Fibroblast of skin of scalp (primary cell): ENCODE data around the gene CDH22. TPM values are rescaled to one million over a fixed set of nuclear protein-coding genes. Genes with fewer than 3 reads are reported as not detected.

ENCODE experiments used
- DNase-seq: peaks from one replicate; pipeline ENCODE4 v3.0.0-alpha.2; 2013
- polyA plus RNA-seq, 2 experiments: library from polyadenylated mRNA; unstranded; fragments of 120-200 nt; gene quantifications; one replicate each; pipeline ENCODE4 v1.2.1, GENCODE V29; 2013; ENCODE audit not compliant: insufficient read length in 2 of 2

CDH22 gene, protein sequence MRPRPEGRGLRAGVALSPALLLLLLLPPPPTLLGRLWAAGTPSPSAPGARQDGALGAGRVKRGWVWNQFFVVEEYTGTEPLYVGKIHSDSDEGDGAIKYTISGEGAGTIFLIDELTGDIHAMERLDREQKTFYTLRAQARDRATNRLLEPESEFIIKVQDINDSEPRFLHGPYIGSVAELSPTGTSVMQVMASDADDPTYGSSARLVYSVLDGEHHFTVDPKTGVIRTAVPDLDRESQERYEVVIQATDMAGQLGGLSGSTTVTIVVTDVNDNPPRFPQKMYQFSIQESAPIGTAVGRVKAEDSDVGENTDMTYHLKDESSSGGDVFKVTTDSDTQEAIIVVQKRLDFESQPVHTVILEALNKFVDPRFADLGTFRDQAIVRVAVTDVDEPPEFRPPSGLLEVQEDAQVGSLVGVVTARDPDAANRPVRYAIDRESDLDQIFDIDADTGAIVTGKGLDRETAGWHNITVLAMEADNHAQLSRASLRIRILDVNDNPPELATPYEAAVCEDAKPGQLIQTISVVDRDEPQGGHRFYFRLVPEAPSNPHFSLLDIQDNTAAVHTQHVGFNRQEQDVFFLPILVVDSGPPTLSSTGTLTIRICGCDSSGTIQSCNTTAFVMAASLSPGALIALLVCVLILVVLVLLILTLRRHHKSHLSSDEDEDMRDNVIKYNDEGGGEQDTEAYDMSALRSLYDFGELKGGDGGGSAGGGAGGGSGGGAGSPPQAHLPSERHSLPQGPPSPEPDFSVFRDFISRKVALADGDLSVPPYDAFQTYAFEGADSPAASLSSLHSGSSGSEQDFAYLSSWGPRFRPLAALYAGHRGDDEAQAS
- not detected for polyA plus RNA-seq (2013, experiment 1 of 2; ENCODE audit: insufficient read length)
- not detected for polyA plus RNA-seq (2013, experiment 2 of 2; ENCODE audit: insufficient read length)

DNA sequence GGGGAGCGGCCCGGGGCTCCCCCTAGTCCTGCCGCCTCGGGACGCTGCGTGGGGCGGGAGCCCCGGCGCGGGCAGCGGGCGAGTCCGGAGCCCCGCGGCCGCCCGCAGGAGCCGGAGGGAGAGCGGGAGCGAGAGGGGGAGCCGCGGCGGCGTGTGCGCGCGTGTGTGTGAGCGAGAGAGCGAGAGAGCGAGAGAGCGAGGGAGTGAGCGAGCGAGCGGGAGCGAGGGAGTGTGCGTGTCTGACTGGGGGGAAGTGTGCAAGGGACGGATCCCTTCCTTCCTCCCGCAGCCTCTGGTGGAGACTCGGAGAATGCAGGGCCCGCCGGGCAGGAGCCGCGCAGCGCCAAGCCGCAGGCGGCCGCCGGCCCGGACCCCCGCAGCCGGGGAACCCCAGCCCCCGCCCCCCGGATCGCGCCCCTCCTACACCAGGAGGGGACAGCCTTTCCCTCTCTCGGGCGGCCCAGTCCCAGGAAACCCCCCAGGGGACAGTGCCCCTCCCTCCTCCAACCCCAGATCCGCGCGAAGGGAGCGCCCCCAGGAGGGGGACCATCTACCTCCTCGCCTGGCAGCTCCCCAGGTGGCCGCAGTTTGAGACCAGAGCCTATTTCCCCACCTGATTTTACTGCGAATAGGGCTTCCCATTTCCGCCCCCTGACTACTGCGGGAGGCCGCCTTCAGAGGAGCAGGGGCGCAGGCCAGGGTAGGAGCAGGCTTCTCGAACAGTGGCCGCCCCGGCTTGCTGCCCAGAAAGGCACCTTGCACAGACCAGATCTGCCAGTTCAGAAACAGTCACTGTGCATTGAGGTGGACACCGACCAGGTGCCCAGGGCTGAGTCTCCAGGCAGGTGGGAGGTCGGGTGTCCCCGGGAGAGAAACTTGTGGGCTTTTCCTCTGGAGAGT, at the start of gene CDH22:
TSS of gene CDH22 (minus strand) at position 241 of the 900 bp plus-strand sequence. CDS start 57,204 bp downstream, outside the sequence.
- peak; percentile 31 for DNase-seq

DNA sequence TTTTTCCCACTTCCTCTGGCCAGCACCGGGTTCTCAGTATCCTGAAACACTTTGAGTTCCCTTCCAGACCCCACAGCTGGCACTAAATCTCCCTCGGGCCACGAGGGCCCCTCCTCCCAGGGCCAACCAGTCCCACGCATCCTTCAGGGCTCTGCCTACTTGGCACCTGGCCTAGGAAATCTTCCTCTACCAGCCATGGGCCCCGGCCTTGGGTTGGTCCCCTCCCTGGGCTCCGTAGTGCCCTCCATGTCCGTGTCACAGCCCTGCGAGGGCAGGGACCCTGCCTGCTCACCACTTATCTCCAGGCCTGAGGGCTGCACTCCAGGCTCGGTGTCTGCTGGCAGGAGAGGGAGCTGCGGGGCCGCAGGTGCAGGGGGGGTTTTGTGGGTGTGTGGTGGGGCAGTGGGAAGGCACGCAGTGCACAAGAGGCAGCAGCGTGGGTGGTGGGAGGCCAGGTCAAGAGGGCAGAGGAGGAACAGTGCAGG, 48.8 kb upstream of the CDH22 start:
- no peak for DNase-seq

DNA sequence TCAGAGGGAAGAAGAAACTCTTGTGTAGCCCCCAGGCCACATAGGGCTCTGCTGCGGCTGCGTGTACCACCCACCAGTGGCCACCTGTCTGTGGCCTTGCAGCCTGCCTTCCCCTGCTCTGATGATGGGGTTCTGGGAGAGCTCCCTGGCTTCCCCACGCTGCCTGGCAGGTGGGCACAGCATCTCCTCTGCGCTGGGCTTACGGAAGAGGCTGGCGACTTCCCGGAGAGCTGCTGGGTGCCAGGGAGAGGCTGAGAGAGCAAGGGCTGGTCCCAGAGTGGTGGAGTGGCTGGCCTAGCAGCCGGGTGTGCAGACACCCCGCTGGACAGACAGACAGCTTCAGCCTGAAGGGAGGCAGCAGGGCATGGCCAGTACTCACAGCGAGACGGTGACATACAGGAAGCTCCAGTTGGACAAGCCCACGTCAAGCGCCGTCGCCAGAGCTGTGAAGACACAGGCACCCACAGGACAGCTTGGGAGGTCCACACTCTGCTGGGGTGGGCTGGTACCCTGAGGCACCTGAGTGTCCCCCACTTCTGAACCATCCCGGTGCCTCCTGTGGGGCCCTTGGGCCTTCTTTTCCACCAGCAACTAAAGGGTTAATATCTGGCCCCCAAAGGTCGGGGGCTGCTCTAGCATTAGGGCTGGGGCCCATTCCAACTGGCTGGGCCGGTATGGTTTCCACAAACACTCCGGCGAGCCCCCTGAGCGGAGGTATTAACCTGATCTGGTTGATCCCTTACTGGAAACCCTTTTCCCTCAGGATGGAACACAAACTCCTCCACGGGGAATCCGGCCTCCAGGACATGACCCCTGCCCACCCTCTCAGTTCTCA, 48.1 kb upstream of the CDH22 start:
- DNase-seq = no peak

DNA sequence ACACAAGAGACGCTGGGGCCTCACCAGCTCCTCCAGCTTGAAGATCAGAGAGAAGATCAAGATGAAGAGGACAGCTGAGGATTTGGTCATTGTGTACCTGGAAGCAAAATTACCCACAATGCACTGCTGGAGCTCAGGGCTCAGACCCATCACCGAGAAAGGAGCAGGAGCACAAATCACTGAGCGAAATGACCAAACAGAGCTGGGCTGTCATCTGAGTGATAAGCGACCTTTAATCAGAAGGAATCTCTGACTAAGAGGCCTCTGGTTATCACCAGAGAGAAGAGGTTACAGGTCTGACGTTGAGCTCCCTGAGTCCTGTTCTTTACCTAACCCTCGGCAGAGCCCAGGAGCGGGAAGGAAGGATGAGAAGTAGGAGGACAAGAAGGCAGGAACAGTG, 47.5 kb upstream of the CDH22 start:
- DNase-seq = no peak

DNA sequence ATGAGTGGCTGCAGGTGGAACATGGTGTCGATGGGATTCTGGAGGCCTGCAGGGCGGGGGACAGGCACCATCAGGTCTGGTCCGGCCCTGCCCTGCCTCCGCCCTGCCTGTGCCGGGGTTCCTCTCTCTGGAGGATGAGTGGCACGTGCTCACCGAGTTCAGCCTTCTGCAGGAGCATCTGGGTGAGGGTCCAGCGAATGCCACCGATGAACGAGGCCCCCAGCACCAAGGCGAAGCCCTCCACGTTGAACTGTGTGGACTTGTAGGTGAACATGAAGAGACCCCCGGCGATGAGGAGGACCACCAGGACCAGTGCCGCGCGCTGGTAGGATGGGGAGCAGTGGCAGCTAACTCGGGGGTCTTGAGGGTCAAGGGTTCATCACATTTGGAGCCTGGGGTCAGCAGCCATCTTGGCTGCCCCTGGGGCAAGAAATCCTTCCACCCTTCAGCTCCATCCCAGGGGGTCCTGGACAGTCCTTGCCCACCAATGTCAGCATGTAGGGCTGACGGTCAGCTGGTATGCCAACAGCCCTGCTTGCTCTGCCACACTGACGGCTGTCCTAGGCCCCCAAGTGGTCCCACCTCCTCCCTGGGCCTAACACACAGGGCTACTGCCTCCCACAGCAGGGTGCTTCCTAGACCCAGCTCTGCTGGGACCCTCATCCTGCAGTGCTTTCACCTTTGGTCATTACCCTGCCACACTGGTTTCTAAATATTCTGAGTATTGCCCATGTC, 46.8 kb upstream of the CDH22 start:
- no peak for DNase-seq

DNA sequence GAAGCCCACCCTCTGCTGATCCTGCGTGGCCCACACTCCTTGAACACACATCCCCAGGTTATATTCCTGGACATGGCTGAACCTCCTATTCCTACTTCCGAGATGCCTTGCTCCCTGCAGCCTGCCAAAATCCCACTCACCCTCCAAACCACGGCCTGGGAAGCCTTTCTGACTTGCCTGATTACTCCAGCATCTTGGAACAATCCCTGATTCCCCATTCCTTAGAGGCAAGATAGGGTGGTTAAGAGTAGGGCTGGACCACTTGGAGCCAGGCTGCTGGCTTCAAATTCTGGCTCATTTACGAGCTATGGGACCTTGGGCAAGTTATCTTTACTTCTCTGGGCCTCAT, 45.9 kb upstream of the CDH22 start:
- no peak for DNase-seq

DNA sequence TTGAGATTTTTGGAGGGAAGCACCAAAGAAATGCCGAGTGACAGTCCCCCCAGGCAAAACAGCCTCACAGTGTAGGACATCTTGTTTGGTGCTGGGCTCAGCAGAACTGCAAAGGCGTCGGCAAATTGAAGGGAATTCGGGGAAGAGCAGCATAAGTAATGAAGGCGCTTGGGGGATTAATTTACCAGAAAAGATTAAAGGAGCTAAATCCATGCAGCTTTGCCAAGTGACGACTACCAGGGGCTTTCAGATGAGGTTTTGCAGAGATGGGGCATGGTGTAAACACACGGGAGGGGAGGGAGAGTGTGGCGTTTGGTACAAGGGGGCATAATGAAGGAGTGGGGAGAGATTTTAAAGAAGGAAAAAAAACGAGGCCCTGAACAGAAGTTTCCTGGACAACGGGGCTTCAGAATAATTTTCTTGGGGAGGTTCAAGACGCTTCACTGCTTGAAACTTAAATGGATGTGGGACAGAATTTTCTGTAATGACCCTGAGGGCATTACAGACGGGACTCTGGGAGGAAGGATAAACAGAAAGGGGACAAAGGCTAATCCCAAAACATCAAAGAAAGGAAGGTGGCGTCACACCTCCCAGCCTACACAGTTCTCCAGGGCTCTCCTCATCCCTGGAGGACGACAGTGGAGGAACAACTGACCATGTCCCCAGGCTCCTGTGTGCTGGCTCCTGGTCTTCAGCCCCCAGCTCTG, 45.4 kb upstream of the CDH22 start:
- DNase-seq = no peak

DNA sequence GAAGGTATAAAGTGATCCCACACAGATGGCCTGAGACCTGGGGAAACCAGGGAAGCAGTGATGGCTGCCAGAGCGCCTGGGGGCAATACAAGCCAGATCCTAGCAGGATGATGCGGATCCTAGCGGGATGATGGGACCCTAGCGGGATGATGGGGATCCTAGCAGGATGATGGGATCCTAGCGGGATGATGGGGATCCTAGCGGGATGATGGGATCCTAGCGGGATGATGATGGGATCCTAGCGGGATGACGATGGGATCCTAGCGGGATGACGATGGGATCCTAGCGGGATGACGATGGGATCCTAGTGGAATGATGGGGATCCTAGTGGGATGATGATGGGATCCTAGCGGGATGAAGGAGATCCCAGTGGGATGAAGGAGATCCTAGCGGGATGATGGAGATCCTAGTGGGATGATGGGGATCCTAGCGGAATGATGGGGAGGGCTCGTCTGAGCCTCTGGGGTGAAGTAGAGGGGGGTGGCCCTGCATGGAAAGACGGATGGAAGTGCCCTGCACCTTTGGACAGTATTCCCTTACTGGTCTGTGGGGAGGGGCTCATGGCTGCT, 44.2 kb upstream of the CDH22 start:
- DNase-seq = no peak

DNA sequence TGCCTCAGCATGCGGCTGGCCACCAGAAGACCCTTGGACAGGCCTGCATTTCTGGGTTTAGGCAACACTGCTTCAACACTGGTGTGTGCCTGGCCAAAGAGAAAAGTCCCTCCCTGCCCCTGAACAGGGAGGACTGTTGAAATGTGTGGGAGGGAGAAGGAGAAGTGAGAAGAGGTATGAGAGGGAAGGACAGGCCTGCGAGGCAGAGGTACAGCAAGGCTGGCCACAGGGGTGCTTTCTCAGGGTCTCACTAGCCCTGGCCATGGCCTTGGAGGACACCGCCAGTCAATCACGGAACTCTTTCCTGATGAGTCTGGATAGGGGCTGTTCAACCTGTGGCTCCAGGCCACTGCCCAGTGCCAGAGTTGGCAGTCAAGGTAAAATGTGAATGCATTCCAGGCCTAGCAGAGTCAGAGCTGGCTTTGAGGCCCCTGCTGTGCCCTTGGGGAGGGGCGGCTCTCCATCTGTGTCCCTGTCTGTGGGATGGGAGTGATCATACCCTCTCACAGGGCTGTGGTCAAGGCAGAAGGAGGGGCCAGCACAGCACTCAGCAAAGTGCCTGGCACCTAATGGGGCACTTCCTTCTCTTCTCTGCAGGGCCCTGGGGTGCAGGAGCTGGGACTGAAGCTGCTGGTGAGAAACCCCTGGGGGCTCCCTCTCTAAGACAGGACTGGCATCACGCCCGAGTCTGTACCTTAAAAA, 43.2 kb upstream of the CDH22 start:
- no peak for DNase-seq

DNA sequence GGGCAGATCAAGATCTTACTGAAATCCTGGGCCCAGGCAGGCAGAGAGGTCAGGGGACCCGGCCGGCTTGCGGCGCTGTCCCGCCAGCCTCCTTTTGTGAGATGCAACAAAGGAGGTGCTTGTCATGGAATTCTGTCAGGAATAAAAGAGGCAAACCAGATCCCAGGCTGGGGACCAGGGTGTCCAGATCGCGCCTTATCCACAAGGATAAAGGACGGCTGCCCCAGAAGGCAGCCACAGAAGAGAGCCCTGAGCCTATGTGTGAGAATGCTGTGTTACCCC, 42.6 kb upstream of the CDH22 start:
- DNase-seq = no peak

DNA sequence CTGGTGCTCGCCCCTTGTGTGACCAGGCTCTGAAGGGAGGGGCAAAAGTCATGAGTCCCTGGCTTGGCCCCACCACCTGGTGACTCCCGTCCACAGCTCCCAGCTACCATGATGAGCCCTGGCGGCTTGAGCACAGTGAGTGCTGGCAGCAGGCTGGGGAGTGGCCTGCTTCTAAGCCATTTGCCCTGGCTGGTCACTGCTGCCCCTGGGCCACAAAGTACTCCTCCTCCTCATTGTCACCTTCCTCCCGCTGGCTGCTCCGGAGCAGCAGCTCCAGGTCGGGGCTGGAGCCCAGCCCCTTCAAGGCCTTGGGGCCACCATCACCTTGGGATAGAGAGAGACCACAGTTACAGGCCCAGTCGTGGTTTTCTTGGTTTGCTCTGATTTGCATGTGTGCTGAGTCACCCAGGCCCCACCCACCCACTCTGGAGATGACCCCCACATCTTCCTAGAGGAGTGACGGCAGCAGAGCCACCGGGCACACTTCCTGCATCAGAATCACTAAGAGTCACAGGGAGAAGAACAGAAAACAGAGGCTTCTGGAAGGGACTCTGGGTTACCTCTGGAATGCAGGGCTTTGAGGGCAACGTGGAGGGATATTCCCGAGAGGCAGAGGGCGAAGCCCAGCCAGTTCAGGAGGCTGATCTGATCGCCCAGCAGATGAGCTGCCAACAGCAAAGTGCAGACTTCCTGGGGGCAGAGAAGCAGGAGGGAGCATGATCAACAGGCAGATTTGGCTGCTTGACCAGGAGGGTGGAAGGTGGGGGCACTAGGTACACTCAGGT, 42.1 kb upstream of the CDH22 start:
- DNase-seq = peak; percentile 89

DNA sequence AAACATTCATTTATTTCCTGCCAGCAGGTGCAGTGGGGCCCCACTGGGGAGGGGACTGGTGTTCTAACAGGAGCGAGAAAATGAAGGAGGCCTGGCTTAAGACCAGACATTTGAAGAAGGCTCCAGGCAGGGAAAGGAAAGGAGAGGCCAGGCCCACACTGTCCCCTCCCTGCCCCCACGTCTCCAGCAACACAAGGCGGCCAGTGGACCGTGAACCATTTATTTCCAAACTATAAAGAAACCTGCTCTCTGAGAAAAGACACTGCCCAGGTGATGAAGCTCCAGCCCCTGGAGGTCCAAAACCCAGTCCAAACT, 41.4 kb upstream of the CDH22 start:
- DNase-seq = no peak

DNA sequence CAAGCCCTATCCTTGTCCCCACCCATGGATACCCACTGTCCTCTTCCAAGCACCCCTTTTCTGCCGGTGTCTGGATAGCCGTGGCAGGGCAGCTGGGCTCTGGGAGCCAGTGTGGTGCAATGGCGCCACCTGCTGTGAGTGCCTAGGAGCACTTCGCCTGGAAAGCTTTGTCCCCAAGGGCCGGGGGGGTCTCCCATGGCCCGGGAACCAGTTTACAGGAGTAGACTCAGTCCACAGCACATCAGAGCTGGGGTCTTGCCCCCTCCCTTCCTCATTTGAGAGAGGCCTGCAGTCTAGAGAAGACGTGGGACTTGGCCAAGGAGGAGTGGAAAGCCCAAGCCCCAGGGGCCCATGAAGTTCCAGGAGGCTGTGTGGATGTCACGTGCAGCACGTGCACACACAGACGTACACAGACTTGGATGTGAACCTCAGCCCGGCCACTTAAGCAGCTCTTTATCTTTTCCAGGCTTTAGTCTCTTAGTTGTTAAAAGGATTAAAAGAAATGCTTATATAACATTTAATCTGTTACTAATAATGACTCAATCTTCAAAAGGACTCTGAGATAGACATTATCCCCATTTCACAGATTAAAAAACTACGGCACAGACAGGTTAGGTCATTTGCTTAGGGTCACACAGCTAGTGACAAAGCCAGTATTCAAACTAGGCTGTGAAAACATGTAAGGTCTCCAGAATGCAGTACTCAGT, 40.9 kb upstream of the CDH22 start:
- DNase-seq = peak; percentile 58

DNA sequence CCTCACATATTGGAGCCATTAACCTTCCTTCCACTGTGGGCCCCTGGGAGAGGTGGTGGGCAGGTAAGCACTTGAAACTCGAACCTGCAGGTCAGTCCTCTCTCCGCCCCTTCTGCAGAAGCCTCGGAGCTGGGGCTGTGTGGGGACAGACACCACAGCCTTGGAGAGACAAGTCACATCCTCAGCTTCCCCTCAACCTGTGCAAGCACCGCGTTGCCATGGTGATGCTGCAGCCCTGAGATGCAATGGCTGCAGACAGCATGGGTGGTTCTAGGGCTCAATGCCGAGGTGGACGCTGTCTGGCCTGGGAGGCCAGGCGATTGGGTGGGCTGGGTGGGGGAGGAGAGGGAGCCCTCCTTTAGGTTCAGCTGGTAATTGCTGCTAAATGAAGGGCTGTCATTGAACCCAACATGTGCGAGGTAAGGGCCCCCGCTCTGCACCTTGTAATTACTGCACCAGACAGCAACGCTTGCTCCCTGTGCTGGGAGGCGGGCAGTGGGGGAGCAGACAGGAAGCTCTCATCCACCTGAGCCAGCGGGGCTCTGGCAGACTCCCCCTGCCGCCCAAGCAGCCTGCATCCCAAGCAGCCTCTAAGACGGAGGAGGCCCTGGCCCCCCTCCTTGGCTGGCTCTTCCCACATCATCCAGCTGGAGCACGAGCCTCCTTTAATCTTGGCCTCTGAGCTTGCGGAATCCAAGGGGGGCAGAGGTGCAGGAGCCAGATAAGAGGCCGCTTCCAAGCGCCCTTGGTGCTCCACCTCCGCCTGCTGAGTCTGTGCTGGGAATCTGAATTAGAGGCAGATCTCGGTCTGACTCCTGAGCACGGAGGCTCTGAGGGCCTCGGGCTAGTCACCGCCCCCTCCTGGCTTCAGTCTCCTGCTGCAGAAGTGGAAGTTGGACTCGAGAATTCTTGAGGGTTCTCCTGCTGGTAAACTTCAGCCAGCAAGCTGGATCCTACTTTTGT, 39.8 kb upstream of the CDH22 start:
- DNase-seq = peak; percentile 44

DNA sequence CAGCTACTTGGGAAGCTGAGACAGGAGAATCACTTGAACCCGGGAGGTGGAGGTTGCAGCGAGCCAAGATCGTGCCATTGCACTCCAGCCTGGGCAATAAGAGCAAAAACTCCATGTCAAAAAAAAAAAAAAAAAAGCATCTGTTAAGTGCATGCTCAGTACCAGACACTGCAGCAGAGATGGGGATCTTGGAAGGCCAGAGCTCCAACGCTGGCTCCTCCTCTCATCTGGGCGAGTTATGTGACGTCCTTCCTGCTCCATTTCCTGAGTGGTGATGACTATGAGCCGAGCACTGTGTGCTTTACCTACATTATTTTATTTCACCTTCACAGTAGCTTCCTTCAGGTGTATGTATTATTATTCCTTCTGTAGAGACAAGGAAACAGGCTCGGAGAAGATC, 38.5 kb upstream of the CDH22 start:
- DNase-seq = no peak

DNA sequence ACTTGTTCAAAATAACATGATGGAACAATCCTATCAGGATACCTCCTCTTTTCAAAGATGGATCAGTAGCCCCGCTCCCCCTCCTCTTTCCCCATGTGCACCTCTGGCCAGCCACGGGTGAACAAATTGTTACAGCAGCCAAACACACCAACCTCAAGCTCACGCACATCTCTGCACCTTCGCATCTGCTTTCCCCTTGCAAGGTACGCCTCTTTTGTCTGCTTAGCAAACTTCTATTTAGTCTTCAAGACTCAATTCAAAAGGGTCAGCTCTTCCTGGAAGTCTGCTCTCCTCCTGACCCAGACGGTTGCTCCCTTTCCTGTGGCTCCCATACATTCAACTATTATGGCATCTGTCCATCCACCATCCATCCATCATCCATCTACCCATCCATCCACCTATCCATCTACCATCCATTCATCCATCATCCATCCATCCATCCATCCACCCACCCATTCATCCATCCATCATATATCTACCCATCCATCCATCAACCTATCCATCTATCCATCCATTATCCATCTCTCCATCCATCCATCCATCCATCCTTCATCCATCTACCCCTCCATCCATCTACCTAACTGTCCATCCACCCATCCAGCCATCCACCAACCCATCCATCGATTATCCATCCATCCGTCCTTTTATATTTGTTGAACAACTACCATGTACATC, 36.3 kb upstream of the CDH22 start:
- DNase-seq = no peak
